GM18873 (cell line): ENCODE measurements around the gene RPUSD1.
"Not testable (repeated sequence)": the region's sequence is repeated elsewhere in the genome, so short reads cannot be mapped to it uniquely, and the experiment has no call there.

Source experiments
- ATAC-seq: cut with Tn5 transposase; IDR thresholded peaks from one replicate; pipeline ENCODE4 v1.9.1; 2021; ENCODE audit warnings: mild to moderate bottlenecking, moderate library complexity, moderate number of reproducible peaks; ENCODE audit not compliant: unreplicated experiment, low FRiP score

The RPUSD1 gene

GRCh38 chr16:785563-786535, 2.3 kb downstream of the RPUSD1 start:
- ATAC-seq: no peak

- no peak for ATAC-seq
Measured at GRCh38 chr16:784431-784830, 3.8 kb downstream of the RPUSD1 start.

- no peak for ATAC-seq
Measured at GRCh38 chr16:783404-784161, 4.6 kb downstream of the RPUSD1 start.

- ATAC-seq: no peak
Measured at GRCh38 chr16:782766-783403, 5.3 kb downstream of the RPUSD1 start.

GRCh38 chr16:782258-782657, 5.9 kb downstream of the RPUSD1 start:
- no peak for ATAC-seq

GRCh38 chr16:781346-782010, 6.7 kb downstream of the RPUSD1 start:
- no peak for ATAC-seq

GRCh38 chr16:780296-780695, 7.9 kb downstream of the RPUSD1 start:
- ATAC-seq: no peak

GRCh38 chr16:779561-779960, 8.6 kb downstream of the RPUSD1 start:
- no peak for ATAC-seq

GRCh38 chr16:778909-779527, 9.2 kb downstream of the RPUSD1 start:
- no peak for ATAC-seq

- no peak for ATAC-seq
Measured at GRCh38 chr16:778447-778846, 9.7 kb downstream of the RPUSD1 start.

- ATAC-seq: no peak
Measured at GRCh38 chr16:777826-778225, 10.4 kb downstream of the RPUSD1 start.

- no peak for ATAC-seq
Measured at GRCh38 chr16:776824-777223, 11.4 kb downstream of the RPUSD1 start.

GRCh38 chr16:776298-776697, 11.9 kb downstream of the RPUSD1 start:
- not testable (repeated sequence) for ATAC-seq

GRCh38 chr16:775236-775796, 12.9 kb downstream of the RPUSD1 start:
- ATAC-seq: no peak

GRCh38 chr16:774086-775001, 13.8 kb downstream of the RPUSD1 start:
- no peak for ATAC-seq

- ATAC-seq: no peak
Measured at GRCh38 chr16:772959-773358, 15.2 kb downstream of the RPUSD1 start.

GRCh38 chr16:770411-770810, 17.8 kb downstream of the RPUSD1 start:
- no peak for ATAC-seq

GRCh38 chr16:769934-770333, 18.2 kb downstream of the RPUSD1 start:
- no peak for ATAC-seq
